ENCODE data around the gene PRMT2.
"Not testable (repeated sequence)": the region's sequence is repeated elsewhere in the genome, so short reads cannot be mapped to it uniquely, and the experiment has no call there.

The PRMT2 gene

GRCh38 chr21:46617267-46618051 is 18.0 kb upstream of the PRMT2 start:
- DNase-seq (ENCODE audit: low read depth in 2 of 2) = no peak

GRCh38 chr21:46618738-46619379 is 16.6 kb upstream of the PRMT2 start:
- no peak for DNase-seq (ENCODE audit: low read depth in 2 of 2)

- no peak for DNase-seq (ENCODE audit: low read depth in 2 of 2)
Measured at GRCh38 chr21:46619846-46620245, 15.6 kb upstream of the PRMT2 start.

GRCh38 chr21:46620846-46621245 is 14.6 kb upstream of the PRMT2 start:
- no peak for DNase-seq (ENCODE audit: low read depth in 2 of 2)

GRCh38 chr21:46621457-46622182 is 13.9 kb upstream of the PRMT2 start:
- DNase-seq (ENCODE audit: low read depth in 2 of 2) = no peak

- DNase-seq (ENCODE audit: low read depth in 2 of 2) = no peak
Measured at GRCh38 chr21:46622226-46622625, 13.2 kb upstream of the PRMT2 start.

- no peak for DNase-seq (ENCODE audit: low read depth in 2 of 2)
Measured at GRCh38 chr21:46624050-46624449, 11.4 kb upstream of the PRMT2 start.

GRCh38 chr21:46625759-46626158 is 9.7 kb upstream of the PRMT2 start:
- DNase-seq (ENCODE audit: low read depth in 2 of 2) = no peak

GRCh38 chr21:46626536-46626935 is 8.9 kb upstream of the PRMT2 start:
- no peak for DNase-seq (ENCODE audit: low read depth in 2 of 2)

GRCh38 chr21:46626975-46627501 is 8.4 kb upstream of the PRMT2 start:
- no peak for DNase-seq (ENCODE audit: low read depth in 2 of 2)

- no peak for DNase-seq (ENCODE audit: low read depth in 2 of 2)
Measured at GRCh38 chr21:46627726-46628125, 7.7 kb upstream of the PRMT2 start.

- no peak for DNase-seq (ENCODE audit: low read depth in 2 of 2)
Measured at GRCh38 chr21:46628868-46629267, 6.6 kb upstream of the PRMT2 start.

- not testable (repeated sequence) for DNase-seq (ENCODE audit: low read depth in 2 of 2)
Measured at GRCh38 chr21:46630915-46631314, 4.6 kb upstream of the PRMT2 start.

- no peak for DNase-seq (ENCODE audit: low read depth in 2 of 2)
Measured at GRCh38 chr21:46633566-46633965, 1.9 kb upstream of the PRMT2 start.

- DNase-seq (ENCODE audit: low read depth in 2 of 2) = no peak
Measured at GRCh38 chr21:46634427-46634826, 1.0 kb upstream of the PRMT2 start.

GRCh38 chr21:46634966-46635323 is 529 bp upstream of the PRMT2 start:
- DNase-seq (ENCODE audit: low read depth in 2 of 2) = peak; percentile 12 to 35

GRCh38 chr21:46636181-46636512 is 673 bp downstream of the PRMT2 start:
- no peak for DNase-seq (ENCODE audit: low read depth in 2 of 2)

GRCh38 chr21:46636550-46637285 is 1.2 kb downstream of the PRMT2 start:
- no peak for DNase-seq (ENCODE audit: low read depth in 2 of 2)

GRCh38 chr21:46637952-46638746 is 2.7 kb downstream of the PRMT2 start:
- DNase-seq (ENCODE audit: low read depth in 2 of 2) = no peak

- no peak for DNase-seq (ENCODE audit: low read depth in 2 of 2)
Measured at GRCh38 chr21:46639489-46640386, 4.3 kb downstream of the PRMT2 start.
